ENCODE measurements around the gene TMEM260. TPM values are rescaled to one million over a fixed set of nuclear protein-coding genes. Genes with fewer than 3 reads are reported as not detected.

The TMEM260 gene
- total RNA-seq, 1 experiment from 2014 or later = 17.8 TPM

DNA sequence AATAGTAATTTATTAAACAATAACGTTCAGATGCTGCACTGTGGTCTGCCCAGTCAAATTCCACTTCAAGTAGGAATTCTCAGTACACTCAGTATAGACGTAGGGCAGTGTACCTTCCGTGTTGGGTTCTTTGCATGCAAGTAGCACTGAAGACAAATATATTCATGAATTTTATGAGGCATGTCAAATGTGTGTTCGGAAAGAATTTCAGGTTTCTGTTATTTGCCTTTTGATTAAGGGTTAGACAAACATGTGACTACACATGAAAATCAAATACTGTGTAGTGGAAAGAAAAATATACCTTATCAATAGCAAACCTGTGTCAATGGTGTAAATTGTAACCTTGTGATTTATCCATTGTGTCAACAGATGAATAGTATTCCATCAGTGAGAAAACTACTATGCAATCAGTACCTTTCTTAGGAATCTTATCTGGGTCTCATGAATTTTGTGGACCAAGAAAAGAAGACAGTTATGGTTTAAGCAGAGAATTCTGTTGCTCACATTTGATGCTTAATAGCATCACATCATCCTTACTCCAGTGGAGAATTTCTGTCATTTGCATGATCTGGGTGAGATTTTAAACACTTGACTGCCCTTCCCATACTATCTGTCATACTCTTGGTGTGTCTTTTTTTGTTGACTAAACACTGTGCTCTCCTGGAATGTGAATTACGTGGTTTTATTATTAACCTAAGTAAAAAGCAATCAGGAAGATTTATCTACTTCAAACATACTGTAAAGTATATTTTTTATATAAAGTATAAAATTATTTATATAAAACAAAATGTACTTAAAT lies 13.3 kb downstream of the TMEM260 start:
- H3K4me3 ChIP-seq (ENCODE audit: low read length) = no peak overlapping the region
- TF ChIP-seq EZH2phosphoT487 (IDR thresholded peaks at IDR 0.05; ENCODE audit: borderline replicate concordance, low read length) (no peak), EZH2 (IDR thresholded peaks at IDR 0.05; ENCODE audit: low read length, unreplicated experiment) (no peak)
- TF ChIP-seq, protein P1, sequence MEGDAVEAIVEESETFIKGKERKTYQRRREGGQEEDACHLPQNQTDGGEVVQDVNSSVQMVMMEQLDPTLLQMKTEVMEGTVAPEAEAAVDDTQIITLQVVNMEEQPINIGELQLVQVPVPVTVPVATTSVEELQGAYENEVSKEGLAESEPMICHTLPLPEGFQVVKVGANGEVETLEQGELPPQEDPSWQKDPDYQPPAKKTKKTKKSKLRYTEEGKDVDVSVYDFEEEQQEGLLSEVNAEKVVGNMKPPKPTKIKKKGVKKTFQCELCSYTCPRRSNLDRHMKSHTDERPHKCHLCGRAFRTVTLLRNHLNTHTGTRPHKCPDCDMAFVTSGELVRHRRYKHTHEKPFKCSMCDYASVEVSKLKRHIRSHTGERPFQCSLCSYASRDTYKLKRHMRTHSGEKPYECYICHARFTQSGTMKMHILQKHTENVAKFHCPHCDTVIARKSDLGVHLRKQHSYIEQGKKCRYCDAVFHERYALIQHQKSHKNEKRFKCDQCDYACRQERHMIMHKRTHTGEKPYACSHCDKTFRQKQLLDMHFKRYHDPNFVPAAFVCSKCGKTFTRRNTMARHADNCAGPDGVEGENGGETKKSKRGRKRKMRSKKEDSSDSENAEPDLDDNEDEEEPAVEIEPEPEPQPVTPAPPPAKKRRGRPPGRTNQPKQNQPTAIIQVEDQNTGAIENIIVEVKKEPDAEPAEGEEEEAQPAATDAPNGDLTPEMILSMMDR (conservative IDR thresholded peaks at IDR 0.05; ENCODE audit: low read depth, low read length) = no peak
- H4K20me1 ChIP-seq (ENCODE audit: low read length) = no peaks in the 10 kb centered on the region
- H3K79me2 ChIP-seq (ENCODE audit: low read length) = no peaks in the 10 kb centered on the region
- H2AFZ ChIP-seq (ENCODE audit: low read length) = no peak overlapping the region
- ATAC-seq (0 out of 2 replicates have a peak, but pooled peaks have one; percentile 29), DNase-seq (peak; percentile 54)
- peaks cover 8% of the 10 kb centered on the region; the same call in 1 of the 2 replicates for H3K4me1 ChIP-seq (ENCODE audit: insufficient read depth, low read length)
- no peaks in the 10 kb centered on the region for H3K27me3 ChIP-seq (ENCODE audit: low read length)
- H3F3A ChIP-seq (ENCODE audit: low read length, unreplicated experiment) = no peaks in the 10 kb centered on the region
- H3K9ac ChIP-seq (ENCODE audit: low read length) = no peak overlapping the region
- intact Hi-C loops (cut with micrococcal nuclease) = no loop called here
- H3K9me2 ChIP-seq (replicated peaks; ENCODE audit: low read length) = no peaks in the 10 kb centered on the region
- POLR2A ChIA-PET (ENCODE audit: unreplicated experiment) = no interaction called here
- no peak overlapping the region for H3K4me2 ChIP-seq (ENCODE audit: low read length)
- BruUV-seq (replicated peaks) = no TSS peak
- CTCF ChIA-PET = no interaction called here
- no peaks in the 10 kb centered on the region; the same call in 1 of the 2 replicates for H3K36me3 ChIP-seq (ENCODE audit: low read depth, low read length)
- peak overlapping the region; percentile 58 for H3K27ac ChIP-seq (ENCODE audit: low read length)
- H3K9me3 ChIP-seq (ENCODE audit: low read length) = no peaks in the 10 kb centered on the region

DNA sequence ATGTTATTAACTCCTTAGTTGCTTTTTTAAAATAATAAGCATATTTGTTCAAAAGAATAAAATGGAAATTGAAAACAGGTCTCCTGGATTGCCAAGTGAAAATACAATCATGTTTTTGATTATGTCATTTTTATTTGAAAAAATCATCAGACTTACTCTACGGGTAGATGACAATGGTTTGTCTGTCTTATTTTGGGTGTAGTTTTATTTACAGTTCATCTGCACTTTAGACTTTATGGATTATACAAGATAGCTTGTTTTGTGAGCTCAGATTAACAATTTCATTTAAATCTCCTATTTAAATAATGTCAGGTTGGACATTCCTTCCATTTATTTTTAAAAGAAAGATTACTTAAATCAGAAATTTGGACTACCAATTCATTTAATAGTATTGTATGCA lies 14.8 kb downstream of the TMEM260 start:
- no peak for TF ChIP-seq EZH2phosphoT487 (IDR thresholded peaks at IDR 0.05; ENCODE audit: borderline replicate concordance, low read length)
- TF ChIP-seq, protein P1 (conservative IDR thresholded peaks at IDR 0.05; ENCODE audit: low read depth, low read length) = no peak
- TF ChIP-seq EZH2 (IDR thresholded peaks at IDR 0.05; ENCODE audit: low read length, unreplicated experiment) = no peak
- H3K36me3 ChIP-seq (ENCODE audit: low read depth, low read length) = no peaks in the 10 kb centered on the region
- no peaks in the 10 kb centered on the region for H4K20me1 ChIP-seq (ENCODE audit: low read length)
- no peak for DNase-seq
- no peaks in the 10 kb centered on the region for H3K9me3 ChIP-seq (ENCODE audit: low read length)
- intact Hi-C loops (cut with micrococcal nuclease) = no loop called here
- ChIA-PET CTCF (no interaction called here), POLR2A (ENCODE audit: unreplicated experiment) (no interaction called here)
- H3K27me3 ChIP-seq (ENCODE audit: low read length) = no peaks in the 10 kb centered on the region
- peaks cover 8% of the 10 kb centered on the region; the same call in 1 of the 2 replicates for H3K4me1 ChIP-seq (ENCODE audit: insufficient read depth, low read length)
- H3K4me2 ChIP-seq (ENCODE audit: low read length) = no peak overlapping the region
- BruUV-seq (replicated peaks) = no TSS peak
- H3F3A ChIP-seq (ENCODE audit: low read length, unreplicated experiment) = no peaks in the 10 kb centered on the region
- no peaks in the 10 kb centered on the region for H3K9me2 ChIP-seq (replicated peaks; ENCODE audit: low read length)
- no peaks in the 10 kb centered on the region for H3K79me2 ChIP-seq (ENCODE audit: low read length)
- no peak overlapping the region for H3K27ac ChIP-seq (ENCODE audit: low read length)
- H3K9ac ChIP-seq (ENCODE audit: low read length) = no peak overlapping the region
- ATAC-seq = no peak; the same call in 1 of the 2 replicates
- no peak overlapping the region for H2AFZ ChIP-seq (ENCODE audit: low read length)
- H3K4me3 ChIP-seq (ENCODE audit: low read length) = no peak overlapping the region

DNA sequence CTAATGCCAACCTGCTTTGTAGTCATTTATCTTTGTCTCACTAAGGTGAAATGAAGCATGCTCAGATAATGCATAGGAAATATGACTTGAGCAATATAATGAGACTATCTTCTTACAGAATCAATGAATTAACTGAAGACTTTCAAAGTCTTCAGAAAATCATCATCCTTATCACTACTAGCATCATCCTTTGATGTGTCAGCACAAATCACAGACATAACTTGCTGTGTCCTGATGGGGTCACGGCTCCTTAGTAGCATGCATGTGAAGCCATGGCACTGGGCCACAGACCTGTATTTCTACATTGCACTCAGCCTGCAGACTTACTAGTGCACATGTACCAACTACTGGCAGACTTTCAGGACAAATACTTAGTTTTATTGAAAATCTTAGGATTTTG lies 18.9 kb downstream of the TMEM260 start:
- no peak for TF ChIP-seq EZH2 (IDR thresholded peaks at IDR 0.05; ENCODE audit: low read length, unreplicated experiment)
- TF ChIP-seq, protein P1 (conservative IDR thresholded peaks at IDR 0.05; ENCODE audit: low read depth, low read length) = no peak
- TF ChIP-seq EZH2phosphoT487 (IDR thresholded peaks at IDR 0.05; ENCODE audit: borderline replicate concordance, low read length) = no peak
- Histone ChIP-seq H3K4me3 (ENCODE audit: low read length) (no peak overlapping the region), H3K9me3 (ENCODE audit: low read length) (no peaks in the 10 kb centered on the region), H3K36me3 (ENCODE audit: low read depth, low read length) (no peaks in the 10 kb centered on the region), H3K27me3 (ENCODE audit: low read length) (no peaks in the 10 kb centered on the region), H2AFZ (ENCODE audit: low read length) (no peak overlapping the region), H4K20me1 (ENCODE audit: low read length) (no peaks in the 10 kb centered on the region), H3K4me1 (ENCODE audit: insufficient read depth, low read length) (no peaks in the 10 kb centered on the region), H3K27ac (ENCODE audit: low read length) (no peak overlapping the region), H3K9ac (ENCODE audit: low read length) (no peak overlapping the region), H3F3A (ENCODE audit: low read length, unreplicated experiment) (no peaks in the 10 kb centered on the region), H3K4me2 (ENCODE audit: low read length) (no peak overlapping the region), H3K79me2 (ENCODE audit: low read length) (no peaks in the 10 kb centered on the region), H3K9me2 (replicated peaks; ENCODE audit: low read length) (no peaks in the 10 kb centered on the region)
- ChIA-PET POLR2A (ENCODE audit: unreplicated experiment) (no interaction called here), CTCF (no interaction called here)
- intact Hi-C loops (cut with micrococcal nuclease) = no loop called here
- DNase-seq (no peak), ATAC-seq (no peak)
- BruUV-seq (replicated peaks) = no TSS peak
